ENCODE results near the gene ARHGAP15.

ARHGAP15 gene

DNA sequence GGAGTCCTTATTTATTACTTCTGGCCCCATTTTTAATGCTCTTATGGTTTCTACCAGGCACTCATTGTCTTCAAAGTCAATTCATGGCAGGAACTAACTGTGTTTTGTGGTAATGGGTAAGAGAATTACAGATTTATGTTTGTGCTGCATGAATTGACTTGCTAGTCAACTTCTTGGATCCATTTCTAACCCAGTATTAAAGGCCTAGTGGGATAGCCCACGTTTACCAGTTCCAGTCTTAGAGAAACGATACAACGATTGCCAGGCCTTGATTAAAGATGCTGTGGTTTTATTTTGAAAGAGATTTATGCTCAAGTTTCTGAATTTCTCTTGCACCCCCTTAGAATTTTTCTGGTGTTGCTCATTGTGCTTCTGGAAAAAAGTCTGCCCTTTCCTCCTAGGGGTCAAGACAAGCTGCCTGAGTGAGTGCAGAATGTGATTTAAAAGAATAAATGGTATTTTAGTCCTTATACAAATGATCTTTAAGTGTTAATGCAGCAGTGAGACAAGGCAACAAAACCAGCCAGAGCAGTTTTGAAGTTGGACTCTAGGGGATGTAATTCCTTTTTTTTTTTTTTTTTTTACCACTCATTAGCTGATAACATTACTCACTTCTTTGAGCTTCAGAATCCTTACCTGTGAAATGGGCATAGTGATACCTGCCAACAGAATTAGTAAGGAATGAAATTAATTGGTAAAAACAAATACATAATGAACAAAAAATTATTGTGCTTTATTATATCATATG is 101.5 kb downstream of the ARHGAP15 start:
- TF ChIP-seq TCF12 (IDR thresholded peaks at IDR 0.05; ENCODE audit: low read depth) (no peak), CEBPB (IDR thresholded peaks at IDR 0.05) (no peak), TAF1 (IDR thresholded peaks at IDR 0.05; ENCODE audit: low read depth) (no peak), USF1 (IDR thresholded peaks at IDR 0.05) (no peak)

GRCh38 chr2:143231254-143231645 is 102.0 kb downstream of the ARHGAP15 start:
- TF ChIP-seq YY1 (IDR thresholded peaks at IDR 0.05; ENCODE audit: low read depth) (no peak), ZBTB7A (IDR thresholded peaks at IDR 0.05; ENCODE audit: low read depth) (no peak), FOXM1 (IDR thresholded peaks at IDR 0.05; ENCODE audit: borderline replicate concordance, low read depth) (no peak), EGR1 (IDR thresholded peaks at IDR 0.05) (no peak)

DNA sequence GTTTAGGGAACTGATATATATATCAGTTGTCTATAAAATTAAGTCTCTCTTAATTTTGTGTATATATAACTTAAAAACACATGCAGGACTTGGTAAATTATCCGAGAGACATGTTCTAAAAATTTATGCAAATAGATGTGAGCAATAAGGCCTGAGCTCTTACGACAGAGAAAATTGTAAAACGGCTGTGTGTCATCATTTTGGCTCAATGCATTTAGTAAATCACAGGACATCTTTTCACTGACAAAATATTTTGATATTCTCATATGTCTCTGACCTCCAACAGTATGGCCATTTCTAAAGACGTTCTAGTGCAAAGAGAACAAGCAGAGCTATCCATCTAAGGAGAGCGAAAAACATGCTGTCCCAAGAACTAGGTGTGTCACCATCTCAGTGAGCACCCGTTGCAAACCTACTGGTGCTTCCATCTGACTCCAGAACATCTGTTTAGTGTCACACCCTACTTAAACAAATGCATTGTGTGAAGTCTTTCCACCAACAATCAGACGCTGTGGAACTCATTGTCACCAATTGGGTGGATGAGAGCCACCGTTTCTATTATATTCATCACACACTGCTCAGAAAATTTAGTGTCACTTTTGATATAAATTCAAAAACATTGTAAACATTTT is 108.0 kb downstream of the ARHGAP15 start:
- no peak for TF ChIP-seq FOXM1 (IDR thresholded peaks at IDR 0.05; ENCODE audit: borderline replicate concordance, low read depth)
- no peak for TF ChIP-seq EP300 (IDR thresholded peaks at IDR 0.05; ENCODE audit: borderline replicate concordance)
- TF ChIP-seq NFIC (IDR thresholded peaks at IDR 0.05): no peak
- TF ChIP-seq EGR1 (IDR thresholded peaks at IDR 0.05): no peak
- TF ChIP-seq CEBPB (IDR thresholded peaks at IDR 0.05): no peak
- no peak for TF ChIP-seq YY1 (IDR thresholded peaks at IDR 0.05; ENCODE audit: low read depth)
- TF ChIP-seq TAF1 (IDR thresholded peaks at IDR 0.05; ENCODE audit: low read depth): no peak
- TF ChIP-seq TEAD4 (IDR thresholded peaks at IDR 0.05): no peak
- TF ChIP-seq CREB1 (IDR thresholded peaks at IDR 0.05; ENCODE audit: low read depth): no peak
- no peak for TF ChIP-seq RAD21 (IDR thresholded peaks at IDR 0.05; ENCODE audit: low read depth)
- TF ChIP-seq ZBTB7A (IDR thresholded peaks at IDR 0.05; ENCODE audit: low read depth): no peak
- TF ChIP-seq TCF12 (IDR thresholded peaks at IDR 0.05; ENCODE audit: low read depth): no peak
- no peak for TF ChIP-seq REST (IDR thresholded peaks at IDR 0.05; ENCODE audit: low read depth)
- no peak for TF ChIP-seq USF1 (IDR thresholded peaks at IDR 0.05)
- no peak for TF ChIP-seq MAX (IDR thresholded peaks at IDR 0.05)

GRCh38 chr2:143241403-143242088 is 112.3 kb downstream of the ARHGAP15 start:
- no peak for TF ChIP-seq EP300 (IDR thresholded peaks at IDR 0.05; ENCODE audit: borderline replicate concordance)
- TF ChIP-seq TCF12 (IDR thresholded peaks at IDR 0.05; ENCODE audit: low read depth): no peak
- TF ChIP-seq REST (IDR thresholded peaks at IDR 0.05; ENCODE audit: low read depth): no peak
- TF ChIP-seq TAF1 (IDR thresholded peaks at IDR 0.05; ENCODE audit: low read depth): no peak
- no peak for TF ChIP-seq CREB1 (IDR thresholded peaks at IDR 0.05; ENCODE audit: low read depth)
- no peak for TF ChIP-seq USF1 (IDR thresholded peaks at IDR 0.05)
- no peak for TF ChIP-seq CEBPB (IDR thresholded peaks at IDR 0.05)
- no peak for TF ChIP-seq NFIC (IDR thresholded peaks at IDR 0.05)
- no peak for TF ChIP-seq EGR1 (IDR thresholded peaks at IDR 0.05)

- TF ChIP-seq MAX (IDR thresholded peaks at IDR 0.05): no peak
- no peak for TF ChIP-seq CREB1 (IDR thresholded peaks at IDR 0.05; ENCODE audit: low read depth)
- TF ChIP-seq YY1 (IDR thresholded peaks at IDR 0.05; ENCODE audit: low read depth): no peak
- TF ChIP-seq USF1 (IDR thresholded peaks at IDR 0.05): no peak
- no peak for TF ChIP-seq RAD21 (IDR thresholded peaks at IDR 0.05; ENCODE audit: low read depth)
- TF ChIP-seq EP300 (IDR thresholded peaks at IDR 0.05; ENCODE audit: borderline replicate concordance): no peak
- no peak for TF ChIP-seq FOXM1 (IDR thresholded peaks at IDR 0.05; ENCODE audit: borderline replicate concordance, low read depth)
- TF ChIP-seq CEBPB (IDR thresholded peaks at IDR 0.05): no peak
- TF ChIP-seq EGR1 (IDR thresholded peaks at IDR 0.05): no peak
- no peak for TF ChIP-seq ZBTB7A (IDR thresholded peaks at IDR 0.05; ENCODE audit: low read depth)
- no peak for TF ChIP-seq REST (IDR thresholded peaks at IDR 0.05; ENCODE audit: low read depth)
- no peak for TF ChIP-seq TCF12 (IDR thresholded peaks at IDR 0.05; ENCODE audit: low read depth)
Observed at GRCh38 chr2:143246246-143246645, 117.0 kb downstream of the ARHGAP15 start.

All from Ishikawa (cell line).